Muscle of back (tissue), 13 donors: ENCODE measurements around the gene CALHM1. TPM values are rescaled to one million over a fixed set of nuclear protein-coding genes. Genes with fewer than 3 reads are reported as not detected.
"Not testable (repeated sequence)": the region's sequence is repeated elsewhere in the genome, so short reads cannot be mapped to it uniquely, and the experiment has no call there.

ENCODE experiments used
- DNase-seq, 3 donors: peaks; one replicate each; pipeline versions ENCODE4 v3.0.0 to v3.0.0-alpha.2; 2013
- long read RNA-seq, 9 donors: transcript quantifications; one replicate each; lab custom pipeline, GENCODE V29; 2026
- polyA plus RNA-seq, 10 donors: library from polyadenylated mRNA; unstranded; fragments of 120-200 nt; gene quantifications; one replicate each; pipeline ENCODE4 v1.2.1, GENCODE V29; 2013; ENCODE audit not compliant: insufficient read length in 10 of 10

CALHM1 gene
- under 1 TPM in 5 of 10 donors, not detected in 5; 0.04 to 0.11 (median 0.08) TPM for polyA plus RNA-seq
- long read RNA-seq, donor 1: 0 reads
- long read RNA-seq, donor 2: 0 reads
- long read RNA-seq, donor 3: 0 reads
- long read RNA-seq, donor 4: 0 reads
- long read RNA-seq, donor 5: 0 reads
- long read RNA-seq, donor 6: 0 reads
- long read RNA-seq, donor 7: 0 reads
- long read RNA-seq, donor 8: 0 reads
- long read RNA-seq, donor 9: 0 reads

- DNase-seq: no peak
Measured at GRCh38 chr10:103458720-103459119, at the start of gene CALHM1. Gene CALHM1, minus strand, starts transcription at chr10:103458900. Its CDS starts 149 bp downstream, at chr10:103458751.

- no peak for DNase-seq
Measured at GRCh38 chr10:103507235-103508191, 48.8 kb upstream of the CALHM1 start.

- no peak for DNase-seq
Measured at GRCh38 chr10:103506061-103506460, 47.4 kb upstream of the CALHM1 start.

- peak in 1 of 3 donors; percentile 52 for DNase-seq
Measured at GRCh38 chr10:103504181-103504783, 45.6 kb upstream of the CALHM1 start.

GRCh38 chr10:103503777-103504176, 45.1 kb upstream of the CALHM1 start:
- DNase-seq: not testable (repeated sequence)

GRCh38 chr10:103502849-103503660, 44.4 kb upstream of the CALHM1 start:
- no peak for DNase-seq

GRCh38 chr10:103501186-103501585, 42.5 kb upstream of the CALHM1 start:
- DNase-seq: no peak

GRCh38 chr10:103500481-103500880, 41.8 kb upstream of the CALHM1 start:
- no peak for DNase-seq

GRCh38 chr10:103499881-103500280, 41.2 kb upstream of the CALHM1 start:
- no peak for DNase-seq

- DNase-seq: peak in 1 of 3 donors; percentile 35
Measured at GRCh38 chr10:103498936-103499638, 40.4 kb upstream of the CALHM1 start.

- no peak for DNase-seq
Measured at GRCh38 chr10:103497161-103497915, 38.6 kb upstream of the CALHM1 start.

- DNase-seq: no peak
Measured at GRCh38 chr10:103495321-103495720, 36.6 kb upstream of the CALHM1 start.

- peak in 1 of 3 donors; percentile 62 for DNase-seq
Measured at GRCh38 chr10:103493916-103494877, 35.5 kb upstream of the CALHM1 start.

GRCh38 chr10:103493362-103493915, 34.7 kb upstream of the CALHM1 start, which contains the start of gene NEURL1:
Gene NEURL1, plus strand, starts transcription at chr10:103493705. Its CDS starts 683 bp downstream, at chr10:103494388.
- DNase-seq: peak; percentile 27 to 82 (median 66)

GRCh38 chr10:103492655-103493261, 34.1 kb upstream of the CALHM1 start:
- DNase-seq: peak in 1 of 3 donors; percentile 37

- DNase-seq: peak; percentile 52 to 85 (median 85)
Measured at GRCh38 chr10:103491729-103492364, 33.1 kb upstream of the CALHM1 start.

GRCh38 chr10:103490986-103491314, 32.2 kb upstream of the CALHM1 start:
- DNase-seq: no peak

GRCh38 chr10:103487410-103487708, 28.7 kb upstream of the CALHM1 start:
- DNase-seq: no peak
